Fibroblast of skin of left quadriceps (primary cell): ENCODE results near the gene RPRD2.

ENCODE experiments used
- DNase-seq, 2 experiments: peaks; one replicate each; pipeline ENCODE4 v3.0.0-alpha.2; 2013; ENCODE audit warnings: low read depth in 2 of 2

The RPRD2 gene

GRCh38 chr1:150514260-150514659 is 150.3 kb downstream of the RPRD2 start:
- DNase-seq: no peak

- DNase-seq: no peak
Measured at GRCh38 chr1:150514913-150515327, 151.0 kb downstream of the RPRD2 start.

- DNase-seq: peak; percentile 90 to 91
Measured at GRCh38 chr1:150515328-150516049, 151.5 kb downstream of the RPRD2 start, which contains the start of gene FALEC. TSS of gene FALEC (plus strand) at chr1:150515752.

GRCh38 chr1:150516050-150516591 is 152.2 kb downstream of the RPRD2 start:
- DNase-seq: no peak

GRCh38 chr1:150516616-150517015 is 152.7 kb downstream of the RPRD2 start:
- DNase-seq: no peak

- DNase-seq: no peak
Measured at GRCh38 chr1:150521196-150521968, 157.4 kb downstream of the RPRD2 start.

GRCh38 chr1:150525348-150525747 is 161.4 kb downstream of the RPRD2 start:
- DNase-seq: no peak
